ENCODE results near the gene ATN1. TPM values are rescaled to one million over a fixed set of nuclear protein-coding genes. Genes with fewer than 3 reads are reported as not detected.

Gene ATN1
- total RNA-seq, 2 donors from 2014 or later: 36.1 to 86.7 TPM

DNA sequence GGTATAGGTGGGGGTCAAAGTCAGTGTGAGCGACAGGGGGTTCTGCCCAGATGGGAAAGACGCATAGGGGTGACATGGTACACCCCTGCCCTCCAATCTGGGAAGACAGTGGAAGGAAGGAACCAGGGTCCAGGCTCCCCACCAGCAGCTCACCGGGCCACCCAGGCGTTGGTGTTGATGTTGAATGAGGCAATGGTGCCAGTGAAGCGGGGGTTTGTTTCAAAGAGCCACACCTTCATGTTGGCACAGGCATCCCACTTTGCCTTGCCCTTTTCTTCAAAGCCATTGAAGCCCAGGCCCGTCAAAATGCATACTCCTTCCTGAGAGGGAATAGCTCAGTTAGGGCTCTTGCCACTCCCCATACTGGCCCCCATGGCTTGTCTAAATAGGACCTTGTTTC lies 50.4 kb downstream of the ATN1 start:
- DNase-seq (no peak), ATAC-seq (no peak)
- Histone ChIP-seq H3K9me3 (no peaks in the 10 kb centered on the region), H3K27me3 (no peaks in the 10 kb centered on the region), H3K4me3 (no peak overlapping the region), H3K4me1 (no peaks in the 10 kb centered on the region), H3K27ac (no peak overlapping the region), H3K36me3 (replicated peaks in 1 of 2; ENCODE audit: insufficient read depth in 1 of 2, low read depth in 2 of 2) (peaks cover 11 to 38% of the 10 kb centered on the region in 2 donors)
- 82 to 91% methylated on average over 6 of the region's 6 CpGs for WGBS, 2 donors
- intact Hi-C loops (cut with DNase I): no loop called here
- TF ChIP-seq POLR2A (IDR thresholded peaks at IDR 0.05): no peak
- TF ChIP-seq, protein P1, sequence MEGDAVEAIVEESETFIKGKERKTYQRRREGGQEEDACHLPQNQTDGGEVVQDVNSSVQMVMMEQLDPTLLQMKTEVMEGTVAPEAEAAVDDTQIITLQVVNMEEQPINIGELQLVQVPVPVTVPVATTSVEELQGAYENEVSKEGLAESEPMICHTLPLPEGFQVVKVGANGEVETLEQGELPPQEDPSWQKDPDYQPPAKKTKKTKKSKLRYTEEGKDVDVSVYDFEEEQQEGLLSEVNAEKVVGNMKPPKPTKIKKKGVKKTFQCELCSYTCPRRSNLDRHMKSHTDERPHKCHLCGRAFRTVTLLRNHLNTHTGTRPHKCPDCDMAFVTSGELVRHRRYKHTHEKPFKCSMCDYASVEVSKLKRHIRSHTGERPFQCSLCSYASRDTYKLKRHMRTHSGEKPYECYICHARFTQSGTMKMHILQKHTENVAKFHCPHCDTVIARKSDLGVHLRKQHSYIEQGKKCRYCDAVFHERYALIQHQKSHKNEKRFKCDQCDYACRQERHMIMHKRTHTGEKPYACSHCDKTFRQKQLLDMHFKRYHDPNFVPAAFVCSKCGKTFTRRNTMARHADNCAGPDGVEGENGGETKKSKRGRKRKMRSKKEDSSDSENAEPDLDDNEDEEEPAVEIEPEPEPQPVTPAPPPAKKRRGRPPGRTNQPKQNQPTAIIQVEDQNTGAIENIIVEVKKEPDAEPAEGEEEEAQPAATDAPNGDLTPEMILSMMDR (IDR thresholded peaks at IDR 0.05): no peak

DNA sequence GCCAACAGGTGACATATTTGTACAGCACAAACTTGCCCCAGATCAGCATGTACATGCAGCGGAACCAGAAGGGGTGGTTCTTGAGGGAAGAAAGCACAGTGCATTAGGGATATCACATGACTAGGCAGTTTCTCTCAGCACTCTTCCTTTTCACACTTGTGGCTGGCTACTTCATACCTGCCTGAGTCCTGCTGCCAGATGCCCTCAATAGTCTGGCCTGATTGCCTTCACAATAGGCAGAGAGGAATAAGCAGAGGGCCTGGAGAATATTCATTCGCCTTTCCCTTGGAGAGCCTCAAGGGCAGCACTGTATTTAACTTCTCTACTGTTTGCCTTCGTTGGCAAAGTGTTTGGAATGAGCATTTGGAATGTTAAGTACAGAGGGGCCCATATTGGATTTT lies 50.9 kb downstream of the ATN1 start:
- 65 to 74% methylated on average over 2 to 3 of the region's 3 CpGs for WGBS, 2 donors
- intact Hi-C loops (cut with DNase I): no loop called here
- TF ChIP-seq POLR2A (IDR thresholded peaks at IDR 0.05): no peak
- TF ChIP-seq, protein P1 (IDR thresholded peaks at IDR 0.05): no peak
- Histone ChIP-seq H3K27ac (no peak overlapping the region), H3K9me3 (no peaks in the 10 kb centered on the region), H3K4me3 (no peak overlapping the region), H3K4me1 (no peaks in the 10 kb centered on the region), H3K27me3 (no peaks in the 10 kb centered on the region), H3K36me3 (replicated peaks in 1 of 2; ENCODE audit: insufficient read depth in 1 of 2, low read depth in 2 of 2) (peaks cover 11 to 38% of the 10 kb centered on the region in 2 donors)
- peak; percentile 19 for ATAC-seq
- DNase-seq: no peak

DNA sequence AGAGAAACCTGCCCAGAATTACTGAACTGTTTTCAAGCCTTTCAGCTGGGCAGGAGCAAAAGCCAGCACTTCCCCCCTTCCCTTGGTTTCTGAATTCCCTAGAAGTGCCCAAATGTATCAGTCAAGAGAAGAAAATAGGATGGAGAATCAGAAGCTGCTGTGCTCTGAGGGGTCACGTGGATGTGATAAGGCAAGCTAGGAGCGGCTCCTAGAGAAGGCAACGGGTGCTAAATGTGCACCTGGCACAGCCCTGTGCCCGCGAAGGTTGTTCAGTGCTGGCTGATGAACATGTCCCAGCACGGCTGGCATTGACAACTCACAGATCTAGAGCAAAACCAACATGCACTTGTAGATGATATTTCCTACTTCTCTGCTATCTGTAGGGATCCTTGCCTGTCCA lies 51.3 kb downstream of the ATN1 start:
- Histone ChIP-seq H3K4me3 (no peak overlapping the region), H3K4me1 (no peaks in the 10 kb centered on the region), H3K27ac (no peak overlapping the region), H3K9me3 (no peaks in the 10 kb centered on the region), H3K27me3 (no peaks in the 10 kb centered on the region), H3K36me3 (replicated peaks in 1 of 2; ENCODE audit: insufficient read depth in 1 of 2, low read depth in 2 of 2) (peaks cover 11 to 36% of the 10 kb centered on the region in 2 donors)
- DNase-seq (no peak), ATAC-seq (no peak)
- TF ChIP-seq, protein P1 (IDR thresholded peaks at IDR 0.05): no peak
- no peak for TF ChIP-seq POLR2A (IDR thresholded peaks at IDR 0.05)
- WGBS, 2 donors: 46 to 53% methylated on average over 6 of the region's 6 CpGs
- intact Hi-C loops (cut with DNase I): no loop called here

DNA sequence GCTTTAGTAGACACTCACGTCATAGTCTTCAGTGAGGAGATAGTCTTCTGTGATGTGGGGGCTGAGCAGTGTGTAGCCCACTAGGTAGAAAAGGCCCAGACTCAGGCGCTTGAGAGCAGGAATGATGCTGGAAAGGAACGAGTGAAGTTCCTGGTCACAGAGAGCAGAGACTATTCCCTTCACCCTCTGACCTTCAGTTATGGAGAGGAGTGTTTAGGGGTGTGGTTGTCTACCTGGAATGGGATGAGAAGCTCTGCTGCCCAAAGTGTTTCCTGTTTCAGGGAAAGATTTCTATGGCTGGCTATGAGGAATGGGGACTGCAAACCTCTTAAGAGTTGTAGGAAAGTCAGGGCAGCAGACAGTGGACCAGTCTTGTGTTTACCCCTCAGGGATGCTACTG lies 51.7 kb downstream of the ATN1 start:
- no peaks in the 10 kb centered on the region for H3K4me1 ChIP-seq
- DNase-seq (no peak), ATAC-seq (no peak)
- H3K36me3 ChIP-seq (replicated peaks in 1 of 2; ENCODE audit: insufficient read depth in 1 of 2, low read depth in 2 of 2): peaks cover 11 to 34% of the 10 kb centered on the region in 2 donors
- H3K27ac ChIP-seq: no peak overlapping the region
- no peaks in the 10 kb centered on the region for H3K27me3 ChIP-seq
- no peak for TF ChIP-seq POLR2A (IDR thresholded peaks at IDR 0.05)
- TF ChIP-seq, protein P1 (IDR thresholded peaks at IDR 0.05): no peak
- H3K4me3 ChIP-seq: no peak overlapping the region
- H3K9me3 ChIP-seq: no peaks in the 10 kb centered on the region
- 83 to 93% methylated on average over 3 of the region's 3 CpGs for WGBS, 2 donors
- intact Hi-C loops (cut with DNase I): no loop called here

DNA sequence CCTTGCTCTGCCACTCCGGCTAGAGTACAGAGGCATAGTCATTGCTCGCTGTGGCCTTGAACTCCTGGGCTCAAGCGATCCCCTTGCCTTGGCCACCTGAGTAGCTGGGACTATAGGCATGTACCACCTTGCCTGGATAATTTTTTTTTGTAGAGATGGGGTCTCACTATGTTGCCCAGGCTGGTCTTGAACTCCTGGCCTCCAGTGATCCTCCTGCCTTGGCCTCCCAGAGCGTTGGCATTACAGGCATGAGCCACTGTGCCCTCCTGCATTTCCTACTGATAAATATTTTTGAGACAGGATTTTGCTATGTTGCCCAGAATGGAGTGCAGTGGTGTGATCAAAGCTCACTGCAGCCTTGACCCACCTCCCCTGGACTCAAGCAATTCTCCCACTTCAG lies 52.3 kb downstream of the ATN1 start:
- Histone ChIP-seq H3K27me3 (no peaks in the 10 kb centered on the region), H3K4me3 (no peak overlapping the region), H3K9me3 (no peaks in the 10 kb centered on the region), H3K4me1 (no peaks in the 10 kb centered on the region), H3K27ac (no peak overlapping the region), H3K36me3 (replicated peaks in 1 of 2; ENCODE audit: insufficient read depth in 1 of 2, low read depth in 2 of 2) (peaks cover 11 to 30% of the 10 kb centered on the region in 2 donors)
- no peak for DNase-seq
- TF ChIP-seq, protein P1 (IDR thresholded peaks at IDR 0.05): no peak
- TF ChIP-seq POLR2A (IDR thresholded peaks at IDR 0.05): no peak
- no peak for ATAC-seq
- intact Hi-C loops (cut with DNase I): no loop called here
- 94 to 95% methylated on average over 4 of the region's 4 CpGs for WGBS, 2 donors

All from body of pancreas (tissue), 4 donors.